ENCODE measurements around the gene SLC7A5.
"Not testable (repeated sequence)": the region's sequence is repeated elsewhere in the genome, so short reads cannot be mapped to it uniquely, and the experiment has no call there.

- not testable (repeated sequence) for TF ChIP-seq POLR2A, SPI1 (IDR thresholded peaks at IDR 0.05; ENCODE audit: low read depth, low read length)
Measured at GRCh38 chr16:87887931-87888330, 18.6 kb upstream of the SLC7A5 start.
